HG03196 (cell line): ENCODE data around the gene TAAR9.
"Not testable (repeated sequence)": the region's sequence is repeated elsewhere in the genome, so short reads cannot be mapped to it uniquely, and the experiment has no call there.

Experiments
- ATAC-seq: cut with Tn5 transposase; IDR thresholded peaks from one replicate; pipeline ENCODE4 v1.9.1; 2021; ENCODE audit not compliant: unreplicated experiment

The TAAR9 gene

GRCh38 chr6:132513831-132514545, 24.1 kb upstream of the TAAR9 start:
- no peak for ATAC-seq

GRCh38 chr6:132515386-132515785, 22.7 kb upstream of the TAAR9 start:
- no peak for ATAC-seq

GRCh38 chr6:132520953-132521352, 17.1 kb upstream of the TAAR9 start:
- ATAC-seq: no peak

- no peak for ATAC-seq
Measured at GRCh38 chr6:132524646-132525045, 13.4 kb upstream of the TAAR9 start.

- no peak for ATAC-seq
Measured at GRCh38 chr6:132525866-132526265, 12.2 kb upstream of the TAAR9 start.

GRCh38 chr6:132526461-132526860, 11.6 kb upstream of the TAAR9 start:
- ATAC-seq: no peak

- no peak for ATAC-seq
Measured at GRCh38 chr6:132527791-132528190, 10.3 kb upstream of the TAAR9 start.

- ATAC-seq: peak; percentile 87
Measured at GRCh38 chr6:132530293-132530974, 7.6 kb upstream of the TAAR9 start.

GRCh38 chr6:132534546-132534945, 3.5 kb upstream of the TAAR9 start:
- ATAC-seq: not testable (repeated sequence)

- ATAC-seq: no peak
Measured at GRCh38 chr6:132537145-132537544, 932 bp upstream of the TAAR9 start.

- no peak for ATAC-seq
Measured at GRCh38 chr6:132544826-132545225, 6.7 kb downstream of the TAAR9 start.

GRCh38 chr6:132548746-132549463, 10.8 kb downstream of the TAAR9 start:
- no peak for ATAC-seq

GRCh38 chr6:132551214-132551613, 13.1 kb downstream of the TAAR9 start:
- ATAC-seq: no peak

- no peak for ATAC-seq
Measured at GRCh38 chr6:132552372-132552771, 14.3 kb downstream of the TAAR9 start, which contains the start of gene TAAR8. TSS of gene TAAR8 (plus strand) at chr6:132552672. CDS start at chr6:132552693, 21 bp downstream.

- not testable (repeated sequence) for ATAC-seq
Measured at GRCh38 chr6:132560087-132560486, 22.0 kb downstream of the TAAR9 start.

- ATAC-seq: no peak
Measured at GRCh38 chr6:132566404-132566803, 28.3 kb downstream of the TAAR9 start.

GRCh38 chr6:132567566-132567965, 29.5 kb downstream of the TAAR9 start:
- no peak for ATAC-seq

- no peak for ATAC-seq
Measured at GRCh38 chr6:132568611-132569010, 30.5 kb downstream of the TAAR9 start.

- ATAC-seq: no peak
Measured at GRCh38 chr6:132569170-132569569, 31.1 kb downstream of the TAAR9 start.

- no peak for ATAC-seq
Measured at GRCh38 chr6:132570221-132570777, 32.2 kb downstream of the TAAR9 start, which contains the start of gene TAAR6. TSS of gene TAAR6 (plus strand) at chr6:132570322. CDS start at chr6:132570322, 0 bp downstream.

GRCh38 chr6:132571774-132572173, 33.7 kb downstream of the TAAR9 start:
- ATAC-seq: no peak
